Loucy (cell line): ENCODE data around the gene LMF2.

Source experiments
- CTCF ChIP-seq: fragments of 200-600 bp; sonication (generic); conservative IDR thresholded peaks from 2 replicates; pipeline ENCODE4 v1.5.1; 2014; ENCODE audit warnings: mild to moderate bottlenecking, antibody characterized with exemption, low read length
- EZH2phosphoT487 ChIP-seq: fragments of 200-600 bp; IDR thresholded peaks from 2 replicates; pipeline ENCODE4 v1.6.1; 2018; ENCODE audit warnings: antibody characterized with exemption, mild to moderate bottlenecking, moderate library complexity, borderline replicate concordance

GRCh38 chr22:50518606-50519005, 11.1 kb upstream of the LMF2 start:
- TF ChIP-seq CTCF (no peak), EZH2phosphoT487 (no peak)
